Measurements from ENCODE around the gene ARID1B.
"Not testable (repeated sequence)": the region's sequence is repeated elsewhere in the genome, so short reads cannot be mapped to it uniquely, and the experiment has no call there.

The ARID1B gene

DNA sequence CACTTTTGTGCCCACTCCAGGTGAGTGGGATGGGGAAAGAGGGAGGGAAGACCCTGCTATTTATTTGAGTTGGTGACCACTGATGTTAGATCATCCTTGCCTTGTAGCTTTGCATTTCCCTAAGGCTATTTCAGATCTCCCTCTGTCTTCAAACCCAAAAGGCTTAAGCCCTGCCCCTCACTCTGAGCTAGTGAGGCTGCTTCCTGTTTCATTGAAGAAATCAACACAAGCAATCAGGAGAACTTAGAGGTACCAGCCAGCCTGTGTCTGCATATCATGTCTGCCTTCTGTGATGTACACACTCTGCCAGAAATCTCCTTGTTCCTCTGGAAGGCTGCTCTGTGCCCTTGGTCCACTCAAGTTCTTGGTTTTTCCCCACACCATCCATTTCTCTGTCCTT is 135.3 kb downstream of the ARID1B start:
- no peak for DNase-seq

GRCh38 chr6:156914181-156914580 is 137.0 kb downstream of the ARID1B start:
- DNase-seq, result no peak

- DNase-seq, result no peak
Measured at GRCh38 chr6:156916130-156916801, 139.1 kb downstream of the ARID1B start.

- no peak for DNase-seq
Measured at GRCh38 chr6:156917213-156917612, 140.0 kb downstream of the ARID1B start.

DNA sequence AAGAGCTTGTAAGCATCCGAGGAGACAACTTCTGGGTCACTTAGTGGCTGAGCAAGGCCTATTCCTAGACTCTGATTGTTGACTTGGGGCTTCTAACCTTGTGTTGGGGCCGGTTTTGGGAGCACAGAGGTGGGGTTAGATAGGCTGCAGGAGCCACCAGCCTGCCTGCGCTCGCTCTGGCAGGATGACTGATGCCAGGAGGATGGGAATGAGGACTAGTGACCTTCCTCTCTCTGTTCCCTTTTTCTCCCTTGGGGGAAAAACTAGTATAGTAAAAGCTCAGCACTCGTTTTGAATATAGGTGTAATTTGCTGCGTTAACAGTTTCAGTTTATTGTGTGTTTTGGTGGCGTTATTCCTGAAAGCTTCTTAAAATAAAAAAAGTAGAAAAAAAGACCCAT is 141.5 kb downstream of the ARID1B start:
- no peak for DNase-seq

DNA sequence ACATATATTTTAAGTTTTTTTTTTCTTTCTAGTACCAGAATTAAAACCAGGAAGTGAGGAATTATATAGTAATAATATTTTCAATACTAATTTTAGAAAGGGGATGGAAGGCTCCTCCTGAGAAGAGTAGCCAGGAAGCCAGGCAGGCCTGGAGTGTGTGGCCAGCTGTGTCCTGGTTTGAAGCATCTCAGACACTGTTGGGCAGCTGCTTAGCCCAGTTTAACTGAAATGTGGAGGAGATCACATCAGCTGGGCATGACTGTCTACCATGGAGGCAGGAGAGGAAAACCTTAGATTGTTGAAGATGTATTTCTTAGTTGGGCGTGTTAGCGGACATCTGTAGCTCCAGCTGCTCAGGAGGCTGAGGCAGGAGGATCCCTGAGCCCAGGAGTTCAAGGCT is 142.2 kb downstream of the ARID1B start:
- DNase-seq, result no peak

DNA sequence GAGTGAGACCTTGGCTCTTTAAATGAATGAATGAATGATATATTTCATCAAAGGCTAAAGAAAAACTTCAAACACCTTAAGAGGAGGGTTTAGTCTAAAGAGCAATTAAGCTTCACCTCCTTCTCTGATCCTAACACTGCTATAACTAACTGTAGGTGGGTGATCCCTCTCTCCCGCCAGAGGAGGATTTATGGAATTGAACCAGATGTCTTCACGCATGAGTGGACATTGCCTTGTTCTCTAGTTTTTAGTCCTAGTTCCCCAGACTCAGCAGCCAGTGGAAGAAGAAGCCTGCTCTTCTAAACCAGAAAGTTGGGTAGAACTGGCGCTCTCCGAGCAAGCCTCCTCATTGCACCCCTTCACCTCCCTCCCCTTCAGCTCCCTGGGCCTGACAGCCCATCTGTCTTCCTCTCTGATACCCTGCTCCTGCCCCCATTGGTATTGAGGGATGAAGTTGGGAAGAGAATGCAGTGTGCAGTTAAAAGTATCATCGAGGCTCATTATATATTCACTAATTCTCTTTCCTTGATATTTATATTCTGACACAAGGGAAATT is 142.7 kb downstream of the ARID1B start:
- no peak for DNase-seq

GRCh38 chr6:156924246-156924645 is 147.1 kb downstream of the ARID1B start:
- DNase-seq, result no peak

DNA sequence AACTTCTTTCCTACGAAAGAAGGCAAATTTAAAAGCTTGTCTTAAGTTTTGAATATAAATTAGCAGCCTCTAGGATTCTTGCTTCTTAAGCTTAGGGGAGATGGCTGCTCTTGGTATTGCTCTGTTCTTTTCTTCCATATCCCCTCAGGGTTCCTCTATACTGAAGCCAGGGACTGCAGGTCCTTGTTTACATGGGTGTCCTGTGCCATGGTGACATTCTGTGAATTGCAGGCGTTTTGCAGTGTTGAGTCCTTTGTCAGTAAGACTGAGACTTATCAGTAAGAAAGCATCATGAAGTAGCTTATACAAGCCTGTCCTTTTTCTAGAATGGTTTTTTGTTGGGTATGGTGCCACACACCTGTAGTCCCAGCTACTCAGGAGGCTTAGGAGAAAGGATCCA is 147.8 kb downstream of the ARID1B start:
- no peak for DNase-seq

- DNase-seq, result no peak
Measured at GRCh38 chr6:156925718-156926607, 148.8 kb downstream of the ARID1B start.

GRCh38 chr6:156928126-156928525 is 150.9 kb downstream of the ARID1B start:
- DNase-seq, result no peak

DNA sequence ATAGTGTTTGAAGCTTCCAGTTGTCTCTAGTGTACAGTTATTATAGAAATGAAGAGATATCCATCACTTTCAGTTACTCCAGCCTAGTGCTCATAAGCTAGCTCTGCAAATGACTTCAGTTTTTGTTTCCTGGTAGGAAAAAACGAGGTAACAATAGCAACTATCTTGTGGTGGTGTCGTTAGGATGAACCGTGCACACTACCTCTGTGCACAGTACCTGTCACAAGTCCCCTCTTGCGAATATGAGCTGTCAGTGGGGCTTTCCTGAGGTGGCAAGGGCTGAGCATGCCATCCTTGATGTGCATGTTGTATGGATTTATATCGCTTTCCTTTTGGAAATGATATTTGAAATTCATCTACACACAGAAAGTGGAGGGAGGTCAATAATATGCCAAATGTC is 151.8 kb downstream of the ARID1B start:
- DNase-seq, result no peak

- no peak for DNase-seq
Measured at GRCh38 chr6:156931283-156931682, 154.1 kb downstream of the ARID1B start.

- DNase-seq, result no peak
Measured at GRCh38 chr6:156933201-156934068, 156.3 kb downstream of the ARID1B start.

GRCh38 chr6:156934069-156934460 is 156.9 kb downstream of the ARID1B start:
- no peak for DNase-seq

DNA sequence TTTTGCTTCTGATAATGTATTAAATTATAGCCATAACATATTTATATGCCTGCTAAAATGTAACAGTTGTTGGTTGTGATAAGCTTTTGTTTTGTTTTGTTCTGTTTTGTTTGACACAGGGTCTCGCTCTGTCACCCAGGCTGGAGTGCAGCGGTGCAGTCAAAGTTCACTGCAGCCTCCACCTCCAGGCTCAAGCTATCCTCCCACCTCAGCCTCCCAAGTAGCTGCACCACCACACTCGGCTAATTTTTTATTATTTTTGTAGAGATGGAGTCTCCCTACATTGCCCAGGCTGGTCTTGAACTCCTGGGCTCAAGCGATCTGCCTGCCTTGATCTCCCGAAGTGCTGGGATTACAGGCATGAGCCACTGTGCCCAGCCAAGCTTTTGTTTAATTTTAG is 157.8 kb downstream of the ARID1B start:
- DNase-seq, result no peak

DNA sequence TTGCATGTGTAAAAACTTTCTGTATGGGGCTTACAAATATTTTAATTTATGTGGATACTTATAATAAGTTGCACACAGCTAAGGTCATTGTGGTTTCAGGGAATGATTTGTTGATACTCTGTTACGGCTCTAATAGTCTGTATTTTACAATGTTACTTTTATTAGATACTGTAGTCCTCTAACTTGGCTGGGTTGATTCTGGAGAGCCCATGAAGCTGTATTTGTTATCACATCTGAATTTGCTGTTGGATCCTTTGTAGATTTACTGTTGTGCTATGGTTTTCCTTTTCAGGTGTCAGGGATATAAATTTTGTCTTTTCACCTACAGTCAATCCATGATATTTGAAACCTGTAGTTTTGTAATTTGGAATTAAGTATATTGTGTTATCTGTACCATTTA is 161.0 kb downstream of the ARID1B start:
- no peak for DNase-seq

DNA sequence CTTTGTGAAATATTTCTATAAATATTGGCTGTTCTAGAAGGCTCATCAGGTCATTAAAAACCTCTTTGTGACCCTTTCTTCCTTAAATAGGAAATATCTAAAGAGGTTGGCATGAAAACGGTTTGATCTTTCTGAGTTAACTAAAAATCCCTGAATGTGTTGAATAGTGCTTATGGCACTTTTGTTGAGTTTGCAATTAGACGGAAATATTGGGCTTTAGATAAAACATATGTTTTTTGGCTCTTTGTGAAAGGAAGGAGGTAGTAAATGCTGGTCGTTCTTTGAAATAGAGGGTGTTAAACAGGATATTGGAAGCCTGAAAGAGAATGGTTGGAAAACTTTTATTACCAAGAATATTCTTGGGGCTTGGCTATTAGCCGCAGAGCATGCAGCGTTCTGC is 163.0 kb downstream of the ARID1B start:
- DNase-seq, result no peak

GRCh38 chr6:156942266-156942665 is 165.1 kb downstream of the ARID1B start:
- no peak for DNase-seq

GRCh38 chr6:156943166-156943565 is 166.0 kb downstream of the ARID1B start:
- DNase-seq, result no peak

DNA sequence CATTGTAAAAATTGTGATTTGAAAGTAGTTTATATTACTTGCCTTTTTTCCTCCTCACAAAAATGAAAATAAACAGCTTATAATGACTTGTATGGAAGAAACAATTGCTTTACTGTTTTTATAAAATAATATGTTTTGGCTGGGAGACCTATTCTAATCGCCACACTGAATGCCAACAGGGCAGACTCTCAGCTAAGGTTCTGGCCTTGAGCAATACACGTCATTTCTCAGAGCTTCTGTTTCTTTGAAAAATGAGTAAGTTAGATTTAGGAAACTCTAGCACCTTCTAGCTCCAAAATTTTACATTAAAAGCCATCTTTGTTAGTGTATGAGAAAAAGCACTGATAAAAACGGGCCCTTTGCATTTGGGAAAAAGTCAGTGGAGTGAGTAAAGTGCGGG is 166.6 kb downstream of the ARID1B start:
- DNase-seq, result no peak

GRCh38 chr6:156944412-156944811 is 167.2 kb downstream of the ARID1B start:
- DNase-seq, result no peak

DNA sequence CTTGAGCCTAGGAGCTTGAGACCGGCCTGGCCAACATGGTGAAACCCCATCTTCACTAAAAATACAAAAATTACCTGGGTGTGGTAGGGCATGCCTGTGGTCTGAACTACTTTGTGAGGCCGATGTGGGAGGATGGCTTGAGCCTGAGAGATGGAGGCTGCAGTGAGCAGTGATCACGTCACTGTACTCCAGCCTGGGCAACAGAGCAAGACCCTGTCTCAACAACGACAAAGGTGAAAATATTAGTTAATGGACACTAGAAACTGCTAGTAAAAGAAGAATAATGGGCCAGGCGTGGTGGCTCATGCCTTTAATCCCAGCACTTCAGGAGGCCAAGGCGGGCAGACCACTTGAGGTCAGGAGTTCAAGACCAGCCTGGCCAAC is 168.6 kb downstream of the ARID1B start:
- DNase-seq, result not testable (repeated sequence)
